ENCODE data around the gene RNF214. TPM values are rescaled to one million over a fixed set of nuclear protein-coding genes. Genes with fewer than 3 reads are reported as not detected.

The RNF214 gene
- total RNA-seq, 1 donor from 2014 or later = 13.1 TPM

- no peak for DNase-seq (ENCODE audit: extremely low read depth, low read depth, low spot score)
Observed at GRCh38 chr11:117279711-117280376, 47.4 kb downstream of the RNF214 start.

DNA sequence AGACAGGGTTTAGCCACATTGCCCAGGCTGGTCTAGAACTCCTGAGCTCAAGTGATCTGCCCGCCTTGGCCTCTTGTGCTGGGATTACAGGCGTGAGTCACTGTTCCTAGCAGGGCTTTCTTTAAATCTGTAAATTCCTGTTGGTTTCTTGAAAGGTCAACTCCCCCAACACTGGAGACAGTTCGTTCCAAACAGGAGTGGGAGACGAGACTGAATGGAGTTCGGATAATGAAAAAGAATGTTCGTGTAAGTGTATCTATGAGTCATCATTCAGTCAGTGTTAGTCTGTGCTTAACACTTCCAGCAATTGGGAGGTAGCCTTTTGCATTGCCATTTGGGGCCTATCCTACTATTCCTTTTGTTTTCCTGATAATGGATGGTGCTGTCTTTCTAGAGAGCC is 48.7 kb downstream of the RNF214 start:
- peak; percentile 77 for DNase-seq (ENCODE audit: extremely low read depth, low read depth, low spot score)

- DNase-seq (ENCODE audit: extremely low read depth, low read depth, low spot score) = no peak
Observed at GRCh38 chr11:117281869-117282268, 49.4 kb downstream of the RNF214 start.

DNA sequence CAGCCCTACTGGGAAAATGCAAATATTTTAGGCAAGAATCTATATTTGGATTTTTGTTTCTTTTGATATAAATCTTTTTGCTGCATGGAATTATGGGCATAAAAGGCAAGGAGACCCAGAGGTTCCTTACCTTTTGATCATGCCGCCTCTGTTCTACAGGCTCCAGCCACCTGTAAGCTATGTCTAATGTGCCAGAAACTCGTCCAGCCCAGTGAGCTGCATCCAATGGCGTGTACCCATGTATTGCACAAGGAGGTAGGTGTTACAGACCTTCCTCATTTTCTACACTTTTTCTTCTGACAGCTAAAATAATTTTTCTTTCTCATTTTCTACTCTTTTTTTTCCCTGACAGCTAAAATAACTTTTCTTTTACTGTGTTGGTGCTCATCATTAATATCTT is 50.5 kb downstream of the RNF214 start:
- DNase-seq (ENCODE audit: extremely low read depth, low read depth, low spot score) = no peak

- DNase-seq (ENCODE audit: extremely low read depth, low read depth, low spot score) = no peak
Observed at GRCh38 chr11:117284053-117284452, 51.6 kb downstream of the RNF214 start.

GRCh38 chr11:117286588-117286987 is 54.1 kb downstream of the RNF214 start:
- no peak for DNase-seq (ENCODE audit: extremely low read depth, low read depth, low spot score)

- DNase-seq (ENCODE audit: extremely low read depth, low read depth, low spot score) = no peak
Observed at GRCh38 chr11:117287668-117288067, 55.2 kb downstream of the RNF214 start.

- DNase-seq (ENCODE audit: extremely low read depth, low read depth, low spot score) = no peak
Observed at GRCh38 chr11:117289795-117290194, 57.3 kb downstream of the RNF214 start.

- DNase-seq (ENCODE audit: extremely low read depth, low read depth, low spot score) = no peak
Observed at GRCh38 chr11:117290809-117291396, 58.4 kb downstream of the RNF214 start, which contains the start of gene BACE1-AS. TSS of gene BACE1-AS (plus strand) at chr11:117291346.

DNA sequence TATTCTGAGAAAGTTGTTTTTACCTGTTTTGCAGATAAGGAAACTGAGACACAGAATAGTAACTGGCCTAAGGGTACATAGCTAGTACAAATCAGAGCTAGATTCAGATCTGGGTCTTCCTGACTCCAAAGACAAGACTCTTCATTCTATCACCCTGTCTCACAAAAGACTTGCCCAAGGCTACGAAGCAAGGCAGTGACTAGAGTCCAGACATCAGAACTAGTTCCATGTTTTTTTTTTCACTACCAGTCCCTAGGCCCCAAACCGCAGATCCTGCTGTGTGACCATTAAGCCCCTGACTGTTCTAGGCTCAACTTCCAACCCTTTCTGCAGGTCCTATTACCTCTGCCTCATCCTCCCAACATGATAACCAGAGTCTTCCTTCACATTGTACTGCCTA is 60.1 kb downstream of the RNF214 start:
- no peak for DNase-seq (ENCODE audit: extremely low read depth, low read depth, low spot score)

- DNase-seq (ENCODE audit: extremely low read depth, low read depth, low spot score) = no peak
Observed at GRCh38 chr11:117295438-117296137, 63.1 kb downstream of the RNF214 start.

DNA sequence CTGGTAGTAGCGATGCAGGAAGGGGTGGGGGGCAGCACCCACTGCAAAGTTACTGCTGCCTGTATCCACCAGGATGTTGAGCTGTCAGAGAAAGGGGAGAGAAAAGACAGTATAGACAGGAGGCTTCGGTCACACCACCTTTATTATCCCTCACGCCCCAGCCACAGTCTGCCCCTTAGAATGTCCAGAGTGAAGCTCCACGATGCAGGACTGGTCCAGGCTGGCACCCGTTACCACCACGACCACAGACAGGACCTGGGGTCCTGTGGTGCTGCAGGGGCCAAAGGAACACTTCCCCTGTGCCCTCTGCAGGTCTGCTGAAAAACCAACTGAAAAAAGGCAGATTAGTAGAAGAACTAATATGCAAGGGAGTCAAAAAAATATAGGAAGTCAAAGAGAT is 64.4 kb downstream of the RNF214 start:
- no peak for DNase-seq (ENCODE audit: extremely low read depth, low read depth, low spot score)

DNA sequence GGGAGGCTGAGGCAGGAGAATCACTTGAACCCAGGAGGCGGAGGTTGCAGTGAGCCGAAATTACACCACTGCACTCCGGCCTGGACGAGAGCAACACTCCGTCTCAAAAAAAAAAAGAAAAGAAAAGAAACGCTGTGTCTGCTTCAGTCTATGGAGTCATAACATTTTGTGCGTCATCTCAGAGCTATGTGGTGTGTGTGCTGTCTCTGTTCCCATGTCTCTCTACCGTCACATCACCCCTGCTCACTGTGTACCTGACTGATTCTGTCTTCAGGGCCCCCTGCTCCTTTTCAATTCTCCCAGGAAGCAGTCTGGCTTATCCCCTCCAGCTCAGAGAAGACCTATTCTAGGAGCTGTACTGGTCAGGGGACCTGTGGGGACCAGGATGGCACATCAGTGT is 65.7 kb downstream of the RNF214 start:
- DNase-seq (ENCODE audit: extremely low read depth, low read depth, low spot score) = no peak

DNA sequence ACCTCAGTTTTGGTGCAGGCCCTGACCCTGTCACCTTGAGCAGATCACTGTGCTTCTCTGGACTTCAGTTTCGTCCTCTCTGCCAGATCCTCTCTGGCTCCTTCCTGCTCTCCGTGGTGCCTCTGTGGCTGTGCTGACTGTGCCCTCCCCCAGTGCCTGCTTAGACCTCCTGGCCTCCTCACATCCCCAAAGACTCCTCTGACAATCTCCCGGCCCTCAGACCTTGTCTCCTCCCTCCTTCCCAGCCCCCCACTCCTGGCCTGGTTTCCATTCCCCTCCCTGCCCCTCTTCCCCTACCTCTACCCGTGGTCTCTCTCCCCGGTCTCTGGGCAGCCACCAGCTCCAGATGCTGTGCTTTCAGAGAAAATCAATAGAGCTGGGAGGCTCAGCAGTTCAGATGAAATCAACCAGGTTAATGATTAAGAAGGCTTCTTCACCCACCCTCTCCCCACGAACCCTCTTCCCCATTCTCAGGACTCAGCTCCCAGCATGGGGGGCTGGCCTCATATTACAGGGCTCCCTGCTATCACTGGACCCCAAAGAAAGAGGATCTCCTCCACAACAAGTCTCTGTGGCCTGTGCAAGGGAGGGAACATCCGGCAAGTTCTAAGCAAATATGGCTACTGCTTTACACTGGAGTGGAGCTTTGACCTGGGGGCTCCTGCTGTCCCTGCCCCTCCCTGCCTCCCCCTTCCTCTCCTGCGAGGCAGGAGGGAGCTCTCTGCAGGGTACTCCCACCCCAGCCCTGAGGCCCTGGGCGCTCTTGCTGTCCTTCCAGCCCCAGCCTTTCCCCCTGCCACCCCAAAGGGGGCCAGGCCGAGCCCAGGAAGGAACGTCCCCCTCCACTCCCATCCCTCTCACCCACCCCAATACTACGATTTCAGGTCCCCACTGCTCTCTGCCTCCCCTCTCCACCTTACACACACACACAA is 67.1 kb downstream of the RNF214 start:
- DNase-seq (ENCODE audit: extremely low read depth, low read depth, low spot score) = no peak

GRCh38 chr11:117300283-117300663 is 67.8 kb downstream of the RNF214 start:
- no peak for DNase-seq (ENCODE audit: extremely low read depth, low read depth, low spot score)

GRCh38 chr11:117300773-117301172 is 68.3 kb downstream of the RNF214 start:
- DNase-seq (ENCODE audit: extremely low read depth, low read depth, low spot score) = no peak

- no peak for DNase-seq (ENCODE audit: extremely low read depth, low read depth, low spot score)
Observed at GRCh38 chr11:117302228-117302627, 69.8 kb downstream of the RNF214 start.

DNA sequence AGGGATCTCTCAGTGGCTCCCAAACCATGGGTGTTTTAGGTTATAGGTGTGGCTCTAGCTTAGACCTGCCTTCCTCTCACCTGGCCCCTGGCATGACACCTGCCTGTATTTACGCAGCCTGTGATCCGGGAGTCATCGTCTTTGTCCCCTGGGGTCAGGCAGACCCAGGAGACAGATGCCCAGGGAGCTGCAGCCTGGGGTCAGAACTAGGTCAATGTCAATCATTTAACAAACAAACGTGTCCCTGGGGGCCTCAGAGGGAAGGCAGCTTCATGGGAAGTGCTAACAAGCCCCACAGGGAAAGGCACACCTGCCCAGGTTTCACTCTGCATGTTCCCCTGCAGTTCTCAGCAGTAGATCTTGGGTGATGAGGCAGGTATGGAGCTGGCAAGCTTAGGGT is 70.6 kb downstream of the RNF214 start:
- no peak for DNase-seq (ENCODE audit: extremely low read depth, low read depth, low spot score)

DNA sequence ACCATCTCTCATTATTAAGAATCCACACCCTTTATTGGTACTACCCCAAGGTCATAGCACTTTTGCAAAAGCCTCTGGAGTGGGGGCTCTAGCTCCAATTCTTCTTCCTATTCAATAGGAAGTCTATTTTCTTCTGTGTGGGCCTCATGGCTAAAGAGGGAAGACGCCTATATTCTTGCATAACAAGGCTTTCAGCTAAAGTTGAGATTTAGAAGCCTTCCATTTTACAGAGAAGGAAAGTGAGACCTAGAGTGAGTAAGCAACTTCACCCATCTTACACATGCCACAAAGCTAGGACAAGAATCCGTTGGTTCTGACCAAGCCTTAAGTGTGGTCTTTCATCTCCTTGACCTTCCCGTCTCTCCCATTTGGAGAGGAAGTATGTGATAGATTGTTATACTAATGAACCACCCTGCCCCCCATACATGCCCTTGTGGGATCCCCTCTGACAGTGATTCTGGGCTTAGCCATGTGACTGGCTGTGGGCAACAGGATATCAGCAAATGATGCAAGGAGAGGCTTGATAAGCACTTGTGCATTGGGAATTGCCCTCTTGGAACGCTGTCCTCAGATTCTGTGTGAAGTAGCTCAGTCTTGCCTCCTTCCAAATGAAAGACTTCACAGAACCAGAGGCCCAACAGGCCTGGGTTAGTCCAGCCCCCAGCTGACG is 71.3 kb downstream of the RNF214 start:
- no peak for DNase-seq (ENCODE audit: extremely low read depth, low read depth, low spot score)

DNA sequence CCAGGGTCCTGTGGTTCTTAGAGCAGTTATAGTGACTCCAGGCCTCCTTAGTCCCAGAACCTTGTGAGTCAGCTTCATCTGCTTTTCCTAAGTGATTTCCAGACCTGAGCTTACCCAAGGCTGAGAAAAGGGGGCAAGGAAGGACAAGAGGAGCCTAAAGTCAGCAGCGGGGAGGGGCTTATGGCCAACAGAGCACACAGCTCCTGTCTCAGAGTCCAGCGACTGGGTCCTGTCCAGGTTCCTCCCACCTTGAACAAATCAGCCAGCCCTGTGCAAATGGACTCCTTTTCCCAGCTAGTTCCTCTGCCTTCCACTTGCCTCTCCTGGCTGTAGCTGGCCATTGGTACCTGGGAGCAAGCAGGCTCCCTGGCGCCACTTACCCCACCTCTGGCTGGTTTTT is 72.7 kb downstream of the RNF214 start:
- no peak for DNase-seq (ENCODE audit: extremely low read depth, low read depth, low spot score)

GRCh38 chr11:117309310-117309709 is 76.8 kb downstream of the RNF214 start:
- DNase-seq (ENCODE audit: extremely low read depth, low read depth, low spot score) = no peak

Data from glomerular endothelial cell (primary cell).